Keratinocyte (primary cell): ENCODE results near the gene UGT1A4. TPM values are rescaled to one million over a fixed set of nuclear protein-coding genes. Genes with fewer than 3 reads are reported as not detected.

Experiments used
- DNase-seq: peaks from one replicate; pipeline ENCODE4 v3.0.0-alpha.2; 2011; ENCODE audit warnings: low read depth, missing footprints, low spot score
- FAIRE-seq: peaks from 2 replicates; lab custom pipeline; 2011; peaks lifted over from hg19 to GRCh38; lab: Jason Lieb, UNC
- H2AFZ ChIP-seq: 2 replicates; pipeline ENCODE4 v1.6.0; 2012; ENCODE audit warnings: low read length, control low read depth, inconsistent platforms; ENCODE audit not compliant: control insufficient read depth
- H3K27ac ChIP-seq: 2 replicates; pipeline ENCODE4 v1.5.1; 2011; ENCODE audit warnings: low read length; ENCODE audit not compliant: control insufficient read depth, insufficient read depth
- H3K27me3 ChIP-seq: 3 replicates; pipeline ENCODE4 v1.6.0; 2011; ENCODE audit warnings: low read length; ENCODE audit not compliant: control insufficient read depth, insufficient read depth; ENCODE audit errors: extremely low read depth
- H3K36me3 ChIP-seq, 2 experiments: 2 replicates in 1 of 2; 3 replicates in 1 of 2; pipeline ENCODE4 v1.5.1; 2011; ENCODE audit warnings: low read length in 2 of 2, mild to moderate bottlenecking in 1 of 2; ENCODE audit not compliant: control insufficient read depth in 2 of 2, insufficient read depth in 2 of 2; ENCODE audit errors: extremely low read depth in 1 of 2
- H3K4me1 ChIP-seq: 3 replicates; pipeline ENCODE4 v1.5.1; 2011; ENCODE audit warnings: low read length; ENCODE audit not compliant: control insufficient read depth, insufficient read depth; ENCODE audit errors: extremely low read depth
- H3K4me2 ChIP-seq: 3 replicates; pipeline ENCODE4 v1.6.0; 2011; ENCODE audit warnings: low read depth, low read length; ENCODE audit not compliant: control insufficient read depth, insufficient read depth; ENCODE audit errors: extremely low read depth
- H3K4me3 ChIP-seq, 3 experiments: fragments of 200-600 bp in 1 of 3; sonication (generic) in 1 of 3; 2 replicates in 2 of 3; 3 replicates in 1 of 3; pipeline ENCODE4 v1.5.1; 2011 to 2016; ENCODE audit warnings: low read length in 3 of 3, mild to moderate bottlenecking in 3 of 3, control low read depth in 2 of 3, inconsistent platforms in 1 of 3, low read depth in 1 of 3, mixed read lengths in 1 of 3, mixed run types in 1 of 3, moderate library complexity in 1 of 3; ENCODE audit not compliant: control insufficient read depth in 2 of 3, insufficient read depth in 2 of 3; ENCODE audit errors: extremely low read depth in 1 of 3
- H3K79me2 ChIP-seq: 2 replicates; pipeline ENCODE4 v1.6.0; 2012; ENCODE audit warnings: low read length; ENCODE audit not compliant: control insufficient read depth, insufficient read depth
- H3K9ac ChIP-seq: 3 replicates; pipeline ENCODE4 v1.6.0; 2011; ENCODE audit warnings: low read length; ENCODE audit not compliant: control insufficient read depth, insufficient read depth; ENCODE audit errors: extremely low read depth
- H3K9me1 ChIP-seq: 3 replicates; pipeline ENCODE4 v1.6.0; 2011; ENCODE audit warnings: low read length; ENCODE audit not compliant: control insufficient read depth, insufficient read depth; ENCODE audit errors: extremely low read depth
- H3K9me3 ChIP-seq: 2 replicates; pipeline ENCODE4 v1.5.1; 2012; ENCODE audit warnings: low read depth, low read length; ENCODE audit not compliant: control insufficient read depth
- H4K20me1 ChIP-seq: 3 replicates; pipeline ENCODE4 v1.6.0; 2011; ENCODE audit warnings: low read length; ENCODE audit not compliant: control insufficient read depth, insufficient read depth; ENCODE audit errors: extremely low read depth
- CTCF ChIP-seq, 3 experiments: IDR thresholded peaks in 1 of 3; conservative IDR thresholded peaks in 1 of 3; optimal IDR thresholded peaks in 1 of 3; 2 replicates in 2 of 3; 3 replicates in 1 of 3; pipeline versions ENCODE3 to v1.5.1; 2011; ENCODE audit warnings: low read length in 3 of 3, mild to moderate bottlenecking in 3 of 3, moderate library complexity in 2 of 3, control low read depth in 1 of 3, inconsistent platforms in 1 of 3; ENCODE audit not compliant: insufficient read depth in 2 of 3; ENCODE audit errors: extremely low read depth in 1 of 3
- EZH2 ChIP-seq: IDR thresholded peaks from one replicate; pipeline ENCODE4 v1.6.1; 2012; ENCODE audit warnings: inconsistent platforms, mild to moderate bottlenecking, low read length, moderate library complexity
- dilution Hi-C: fragments of 300-500 bp; cut with MboI; formaldehyde crosslinking; loops from one replicate; pipeline ENCODE4 v1.7.0; 2020; ENCODE audit warnings: low sequenced_read_pairs; ENCODE audit not compliant: extremely low pct_ligation_motif_present
- polyA minus RNA-seq, 3 experiments: library from RNA; depleted of rRNA, polyadenylated mRNA; stranded (reverse); fragments of >200 nt; gene quantifications; 1 replicate in 1 of 3; 2 replicates in 1 of 3; 3 replicates in 1 of 3; pipeline ENCODE4 v1.2.3, GENCODE V29; 2011
- polyA plus RNA-seq, 5 experiments: library from polyadenylated mRNA; depleted of rRNA in 3 of 5; stranded (reverse) in 3 of 5; stranded (forward) in 1 of 5; unstranded in 1 of 5; fragments of >200 nt; gene quantifications; 1 replicate in 1 of 5; 2 replicates in 3 of 5; 3 replicates in 1 of 5; pipeline versions ENCODE4 v1.2.1 to v1.2.3, GENCODE V29; 2011 to 2012; ENCODE audit warnings: missing spikeins in 2 of 5, low read depth in 1 of 5, low replicate concordance in 1 of 5

UGT1A4 gene
- polyA plus RNA-seq: 0.77 to 2.4 TPM (median 2.0 TPM) in 3 replicates
- 0.56 TPM for polyA plus RNA-seq (2011; ENCODE audit: low read depth)
- polyA plus RNA-seq (2011; cell fraction: cytosol; rRNA removed): 0.57 and 1.1 TPM in 2 replicates
- polyA plus RNA-seq (2011; cell fraction: nucleus; rRNA removed): 7.2 and 7.3 TPM in 2 replicates
- 0.26 and 0.90 TPM in 2 replicates for polyA plus RNA-seq (2012; ENCODE audit: low replicate concordance)
- 3.4 to 16.7 TPM (median 16.0 TPM) in 3 replicates for polyA minus RNA-seq
- polyA minus RNA-seq (2011; cell fraction: cytosol; rRNA and poly(A)+ RNA removed): 2.3 TPM
- polyA minus RNA-seq (2011; cell fraction: nucleus; rRNA and poly(A)+ RNA removed): 16.5 and 41.5 TPM in 2 replicates

- peaks cover 11% of the 10 kb centered on the region for H3K79me2 ChIP-seq
- H4K20me1 ChIP-seq: no peaks in the 10 kb centered on the region
- no peak within 1 kb of the TSS for H3K4me2 ChIP-seq
- dilution Hi-C loops: no loop called here
- no peaks in the 10 kb centered on the region for H3K9me1 ChIP-seq
- no peak within 1 kb of the TSS for H2AFZ ChIP-seq
- H3K4me3 ChIP-seq: no peak within 1 kb of the TSS
- H3K27ac ChIP-seq: no peak within 1 kb of the TSS
- peaks cover 2% of the 10 kb centered on the region for H3K4me1 ChIP-seq
- H3K9me3 ChIP-seq: no peaks in the 10 kb centered on the region
- DNase-seq: no peak
- no peak within 1 kb of the TSS for H3K9ac ChIP-seq
- no peaks in the 10 kb centered on the region for H3K36me3 ChIP-seq
- H3K27me3 ChIP-seq: no peaks in the 10 kb centered on the region
- no peak for TF ChIP-seq EZH2
- no peak for TF ChIP-seq CTCF (optimal IDR thresholded peaks at IDR 0.05 in 1 of 3, IDR thresholded peaks at IDR 0.05 in 1 of 3, conservative IDR thresholded peaks at IDR 0.05 in 1 of 3; ENCODE audit: extremely low read depth in 1 of 3, insufficient read depth in 2 of 3, low read length in 3 of 3)
- no peak for FAIRE-seq
Observed at GRCh38 chr2:233718552-233718951, at the start of gene UGT1A4. UGT1A4 (plus strand) TSS chr2:233718736; CDS start chr2:233718821, 85 bp downstream.

GRCh38 chr2:233671290-233672161 lies 47.0 kb upstream of the UGT1A4 start, which contains the start of gene UGT1A9:
UGT1A9 (plus strand) TSS chr2:233671898; CDS start chr2:233671935, 37 bp downstream.
- no peak within 1 kb of the TSS for H3K4me3 ChIP-seq
- DNase-seq: no peak
- no peaks in the 10 kb centered on the region for H3K4me1 ChIP-seq
- dilution Hi-C loops: no loop called here
- TF ChIP-seq EZH2: no peak
- no peak for TF ChIP-seq CTCF (optimal IDR thresholded peaks at IDR 0.05 in 1 of 3, IDR thresholded peaks at IDR 0.05 in 1 of 3, conservative IDR thresholded peaks at IDR 0.05 in 1 of 3; ENCODE audit: extremely low read depth in 1 of 3, insufficient read depth in 2 of 3, low read length in 3 of 3)
- no peak within 1 kb of the TSS for H2AFZ ChIP-seq
- H3K27me3 ChIP-seq: no peaks in the 10 kb centered on the region
- H3K9ac ChIP-seq: no peak within 1 kb of the TSS
- no peaks in the 10 kb centered on the region for H3K79me2 ChIP-seq
- no peaks in the 10 kb centered on the region for H3K9me3 ChIP-seq
- H3K27ac ChIP-seq: no peak within 1 kb of the TSS
- FAIRE-seq: no peak
- H3K36me3 ChIP-seq: no peaks in the 10 kb centered on the region
- H3K9me1 ChIP-seq: no peaks in the 10 kb centered on the region
- no peaks in the 10 kb centered on the region for H4K20me1 ChIP-seq
- H3K4me2 ChIP-seq: no peak within 1 kb of the TSS
